Mucosa of descending colon (tissue), 3 donors: Measurements from ENCODE around the gene PRICKLE2. TPM values are rescaled to one million over a fixed set of nuclear protein-coding genes. Genes with fewer than 3 reads are reported as not detected.

Experiments used
- ATAC-seq: fragments of 200-7000 bp; cut with Tn5 transposase; one replicate; pipeline ENCODE4 v1.9.1; 2020; ENCODE audit warnings: mild to moderate bottlenecking, moderate library complexity
- DNase-seq, 3 donors: peaks; one replicate each; pipeline ENCODE4 v3.0.0-alpha.2; 2020
- H3K36me3 ChIP-seq: fragments of 200-600 bp; one replicate; pipeline ENCODE4 v1.8.0; 2021; ENCODE audit warnings: low read depth, mild to moderate bottlenecking
- H3K4me1 ChIP-seq: fragments of 200-600 bp; one replicate; pipeline ENCODE4 v1.8.0; 2021; ENCODE audit warnings: low read depth, mild to moderate bottlenecking
- H3K4me3 ChIP-seq: fragments of 200-600 bp; one replicate; pipeline ENCODE4 v1.8.0; 2021; ENCODE audit warnings: mild to moderate bottlenecking
- H3K9me3 ChIP-seq: fragments of 200-600 bp; one replicate; pipeline ENCODE4 v1.8.0; 2021; ENCODE audit warnings: mild to moderate bottlenecking
- CTCF ChIP-seq: fragments of 200-600 bp; IDR thresholded peaks from one replicate; pipeline ENCODE4 v1.8.0; 2022; ENCODE audit warnings: antibody characterized with exemption, mild to moderate bottlenecking
- intact Hi-C, 2 donors: fragments of 100-400 bp; cut with DNase I in 1 of 2; cut with micrococcal nuclease in 1 of 2; formaldehyde crosslinking; loops; one replicate each; pipeline versions ENCODE4 v1.11.0 to v1.11.1; 2022; cut with DNase I, micrococcal nuclease
- total RNA-seq, 3 donors: library from RNA; stranded (reverse); fragmentation: NEBNext Ultra II Directional in 2 of 3; extraction: Animal tissue kit (Norgen Biotek cat#: 25700) in 2 of 3; gene quantifications; one replicate each; pipeline versions ENCODE4 v1.2.1 to v1.2.4, GENCODE V29; 2021 to 2023
- donor health status: DM: no; HTN: no; CAD: no; lungs with moderate emphysema.
- donor health status: DM: no; HTN: no; CAD: no.
- donor health status: DM: no; HTN: yes; CAD: no.

PRICKLE2 gene
- total RNA-seq, 3 donors from 2014 or later = 4.3 to 66.3 (median 7.0) TPM

- no peaks in the 10 kb centered on the region for H3K4me1 ChIP-seq
- no peak for ATAC-seq
Observed at GRCh38 chr3:64214381-64215018, 10.8 kb downstream of the PRICKLE2 start.

GRCh38 chr3:64213962-64214379 lies 11.3 kb downstream of the PRICKLE2 start:
- peak; percentile 40 to 71 (median 61) for DNase-seq
- Histone ChIP-seq H3K36me3 (no peaks in the 10 kb centered on the region), H3K4me3 (no peak overlapping the region), H3K4me1 (no peaks in the 10 kb centered on the region), H3K9me3 (no peaks in the 10 kb centered on the region)
- intact Hi-C loops = no loop called here
- peak; percentile 31 for ATAC-seq
- no peak for TF ChIP-seq CTCF

More at GRCh38 chr3:64214381-64215018, 10.8 kb downstream of the PRICKLE2 start:
- Histone ChIP-seq H3K4me3 (no peak overlapping the region), H3K36me3 (no peaks in the 10 kb centered on the region), H3K9me3 (no peaks in the 10 kb centered on the region)
- intact Hi-C loops = no loop called here
- peak in 1 of 3 donors; percentile 53 for DNase-seq
- no peak for TF ChIP-seq CTCF

GRCh38 chr3:64213224-64213878 lies 11.9 kb downstream of the PRICKLE2 start:
- H3K4me3 ChIP-seq = no peak overlapping the region
- no peak for TF ChIP-seq CTCF
- no peaks in the 10 kb centered on the region for H3K36me3 ChIP-seq
- DNase-seq (no peak), ATAC-seq (no peak)
- no peaks in the 10 kb centered on the region for H3K9me3 ChIP-seq
- no peaks in the 10 kb centered on the region for H3K4me1 ChIP-seq
- intact Hi-C loops = no loop called here

- intact Hi-C loops = no loop called here
- H3K4me3 ChIP-seq = no peak overlapping the region
- peak; percentile 25 to 71 (median 38) for DNase-seq
- peak; percentile 40 for ATAC-seq
- no peaks in the 10 kb centered on the region for H3K4me1 ChIP-seq
- no peaks in the 10 kb centered on the region for H3K9me3 ChIP-seq
- H3K36me3 ChIP-seq = no peaks in the 10 kb centered on the region
- TF ChIP-seq CTCF = no peak
Observed at GRCh38 chr3:64209866-64210621, 15.2 kb downstream of the PRICKLE2 start.

- Histone ChIP-seq H3K4me1 (no peaks in the 10 kb centered on the region), H3K36me3 (no peaks in the 10 kb centered on the region)
- ATAC-seq = no peak
Observed at GRCh38 chr3:64207289-64208080, 17.8 kb downstream of the PRICKLE2 start.

More at GRCh38 chr3:64207289-64208080, 17.8 kb downstream of the PRICKLE2 start:
- H3K9me3 ChIP-seq = no peaks in the 10 kb centered on the region
- no peak for TF ChIP-seq CTCF
- no peak for DNase-seq
- H3K4me3 ChIP-seq = no peak overlapping the region
- intact Hi-C loops = no loop called here
